Epithelial cell of esophagus (primary cell): ENCODE data around the gene CDC42EP2.
A peak's percentile ranks its signal among the peaks of the same experiment; 100 is the strongest.

Experiments used
- DNase-seq: peaks from one replicate; pipeline ENCODE4 v3.0.0; 2010; ENCODE audit warnings: low read depth
- H3K4me3 ChIP-seq: 2 replicates; pipeline ENCODE4 v1.5.1; 2011; ENCODE audit warnings: mild to moderate bottlenecking, low read length, control low read depth
- TF ChIP-seq, protein P1 (sequence below): IDR thresholded peaks from 2 replicates; pipeline ENCODE4 v1.5.1; 2011; ENCODE audit warnings: low read depth, mild to moderate bottlenecking, low read length, control low read depth, inconsistent platforms; ENCODE audit not compliant: insufficient read depth; ENCODE audit errors: missing control alignments

Gene CDC42EP2

GRCh38 chr11:65290448-65291165, 24.1 kb upstream of the CDC42EP2 start:
- H3K4me3 ChIP-seq = no peak overlapping the region
- TF ChIP-seq, protein P1, sequence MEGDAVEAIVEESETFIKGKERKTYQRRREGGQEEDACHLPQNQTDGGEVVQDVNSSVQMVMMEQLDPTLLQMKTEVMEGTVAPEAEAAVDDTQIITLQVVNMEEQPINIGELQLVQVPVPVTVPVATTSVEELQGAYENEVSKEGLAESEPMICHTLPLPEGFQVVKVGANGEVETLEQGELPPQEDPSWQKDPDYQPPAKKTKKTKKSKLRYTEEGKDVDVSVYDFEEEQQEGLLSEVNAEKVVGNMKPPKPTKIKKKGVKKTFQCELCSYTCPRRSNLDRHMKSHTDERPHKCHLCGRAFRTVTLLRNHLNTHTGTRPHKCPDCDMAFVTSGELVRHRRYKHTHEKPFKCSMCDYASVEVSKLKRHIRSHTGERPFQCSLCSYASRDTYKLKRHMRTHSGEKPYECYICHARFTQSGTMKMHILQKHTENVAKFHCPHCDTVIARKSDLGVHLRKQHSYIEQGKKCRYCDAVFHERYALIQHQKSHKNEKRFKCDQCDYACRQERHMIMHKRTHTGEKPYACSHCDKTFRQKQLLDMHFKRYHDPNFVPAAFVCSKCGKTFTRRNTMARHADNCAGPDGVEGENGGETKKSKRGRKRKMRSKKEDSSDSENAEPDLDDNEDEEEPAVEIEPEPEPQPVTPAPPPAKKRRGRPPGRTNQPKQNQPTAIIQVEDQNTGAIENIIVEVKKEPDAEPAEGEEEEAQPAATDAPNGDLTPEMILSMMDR = no peak
- DNase-seq = peak; percentile 75

GRCh38 chr11:65291613-65292012, 23.1 kb upstream of the CDC42EP2 start:
- no peak for DNase-seq
- TF ChIP-seq, protein P1 = no peak
- no peak overlapping the region for H3K4me3 ChIP-seq

- no peak for DNase-seq
- H3K4me3 ChIP-seq = no peak overlapping the region
Observed at GRCh38 chr11:65292890-65293289, 21.8 kb upstream of the CDC42EP2 start.

DNA sequence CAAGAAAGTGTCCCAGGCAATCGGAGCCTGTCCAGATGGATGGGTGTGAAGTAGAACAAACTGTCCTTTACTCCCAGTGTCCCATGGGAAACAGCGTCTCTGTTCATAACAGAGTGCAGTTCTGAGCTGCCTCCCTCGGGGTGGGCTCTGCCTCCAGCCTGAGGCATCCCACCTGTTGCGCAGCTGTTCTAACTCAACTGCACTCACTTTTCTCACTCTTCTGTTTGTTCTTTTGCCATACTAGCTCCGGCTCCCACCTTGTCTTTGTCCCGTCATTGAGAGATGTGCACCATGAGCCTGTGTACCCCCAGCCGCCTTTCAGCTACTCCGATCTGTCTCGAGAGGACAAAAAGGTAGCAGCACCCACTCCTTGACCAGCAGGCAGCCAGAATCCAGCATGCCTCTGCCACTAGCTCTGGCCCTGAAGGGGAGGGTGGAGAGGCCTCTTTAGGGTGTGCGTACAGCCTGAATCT, 20.7 kb upstream of the CDC42EP2 start:
- no peak for DNase-seq
- H3K4me3 ChIP-seq = no peak overlapping the region
- TF ChIP-seq, protein P1 = no peak

More at GRCh38 chr11:65292890-65293289, 21.8 kb upstream of the CDC42EP2 start:
- TF ChIP-seq, protein P1 = no peak

- no peak for DNase-seq
- H3K4me3 ChIP-seq = no peak overlapping the region
- TF ChIP-seq, protein P1 = no peak
Observed at GRCh38 chr11:65295001-65295400, 19.7 kb upstream of the CDC42EP2 start.

DNA sequence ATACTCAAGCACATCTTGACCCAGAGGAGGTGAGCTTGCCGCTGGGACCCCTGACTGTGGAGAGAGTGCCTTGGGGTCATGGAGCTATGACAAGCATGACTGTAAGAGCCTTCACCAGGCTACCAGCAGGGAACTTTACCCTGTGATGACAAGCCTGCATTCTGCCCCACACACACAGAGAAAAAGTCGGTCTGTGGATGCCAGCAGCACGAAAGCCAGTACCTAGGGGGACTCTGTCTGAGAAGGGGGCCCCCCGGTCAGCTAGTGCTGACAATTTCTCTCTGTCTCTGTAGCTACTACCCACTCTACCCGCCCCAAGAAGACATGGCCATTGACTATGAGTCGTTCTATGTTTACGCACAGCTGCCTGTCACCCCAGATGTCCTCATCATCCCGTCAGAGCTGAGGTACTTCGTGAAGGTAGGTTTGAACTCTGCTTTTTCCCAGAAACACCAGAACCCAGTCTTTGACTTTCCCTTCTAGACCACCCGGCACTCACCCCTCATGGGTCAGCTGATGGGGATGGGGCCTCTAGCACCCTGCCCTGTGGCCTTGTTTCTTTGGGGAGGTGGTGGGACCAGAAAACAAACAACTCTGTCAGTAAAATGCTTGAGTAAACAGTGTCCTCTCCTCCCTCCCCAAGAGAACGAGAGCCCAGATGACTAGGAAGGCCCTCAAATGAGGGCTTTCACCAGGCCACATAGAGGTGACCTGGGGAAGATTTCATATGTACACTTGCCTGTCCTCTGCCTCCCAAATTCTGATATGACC, 18.9 kb upstream of the CDC42EP2 start:
- no peak for DNase-seq
- H3K4me3 ChIP-seq = no peak overlapping the region
- TF ChIP-seq, protein P1 = no peak
